Mucosa of descending colon (tissue), 3 donors: ENCODE results near the gene TNNC1. TPM values are rescaled to one million over a fixed set of nuclear protein-coding genes. Genes with fewer than 3 reads are reported as not detected.

Experiments used
- ATAC-seq: fragments of 200-7000 bp; cut with Tn5 transposase; one replicate; pipeline ENCODE4 v1.9.1; 2020; ENCODE audit warnings: mild to moderate bottlenecking, moderate library complexity
- DNase-seq, 3 donors: peaks; one replicate each; pipeline ENCODE4 v3.0.0-alpha.2; 2020
- H3K36me3 ChIP-seq: fragments of 200-600 bp; one replicate; pipeline ENCODE4 v1.8.0; 2021; ENCODE audit warnings: low read depth, mild to moderate bottlenecking
- H3K4me1 ChIP-seq: fragments of 200-600 bp; one replicate; pipeline ENCODE4 v1.8.0; 2021; ENCODE audit warnings: low read depth, mild to moderate bottlenecking
- H3K4me3 ChIP-seq: fragments of 200-600 bp; one replicate; pipeline ENCODE4 v1.8.0; 2021; ENCODE audit warnings: mild to moderate bottlenecking
- H3K9me3 ChIP-seq: fragments of 200-600 bp; one replicate; pipeline ENCODE4 v1.8.0; 2021; ENCODE audit warnings: mild to moderate bottlenecking
- CTCF ChIP-seq: fragments of 200-600 bp; IDR thresholded peaks from one replicate; pipeline ENCODE4 v1.8.0; 2022; ENCODE audit warnings: antibody characterized with exemption, mild to moderate bottlenecking
- intact Hi-C, 2 donors: fragments of 100-400 bp; cut with DNase I in 1 of 2; cut with micrococcal nuclease in 1 of 2; formaldehyde crosslinking; loops; one replicate each; pipeline versions ENCODE4 v1.11.0 to v1.11.1; 2022; cut with DNase I, micrococcal nuclease
- total RNA-seq, 3 donors: library from RNA; stranded (reverse); fragmentation: NEBNext Ultra II Directional in 2 of 3; extraction: Animal tissue kit (Norgen Biotek cat#: 25700) in 2 of 3; gene quantifications; one replicate each; pipeline versions ENCODE4 v1.2.1 to v1.2.4, GENCODE V29; 2021 to 2023
- donor health status: DM: no; HTN: no; CAD: no; lungs with moderate emphysema.
- donor health status: DM: no; HTN: no; CAD: no.
- donor health status: DM: no; HTN: yes; CAD: no.

The TNNC1 gene
- total RNA-seq, 3 donors from 2014 or later = 0.60 to 6.3 (median 2.5) TPM

- DNase-seq = no peak
- no peak for ATAC-seq
- intact Hi-C loops = no loop called here
- H3K4me3 ChIP-seq = no peak overlapping the region
- no peaks in the 10 kb centered on the region for H3K9me3 ChIP-seq
- no peaks in the 10 kb centered on the region for H3K36me3 ChIP-seq
- H3K4me1 ChIP-seq = peaks cover 11% of the 10 kb centered on the region
- no peak for TF ChIP-seq CTCF
Observed at GRCh38 chr3:52452570-52453221, 1.1 kb downstream of the TNNC1 start.

- DNase-seq (no peak), ATAC-seq (no peak)
- H3K36me3 ChIP-seq = no peaks in the 10 kb centered on the region
- H3K4me1 ChIP-seq = peaks cover 11% of the 10 kb centered on the region
- intact Hi-C loops = no loop called here
- TF ChIP-seq CTCF = no peak
- no peak overlapping the region for H3K4me3 ChIP-seq
- no peaks in the 10 kb centered on the region for H3K9me3 ChIP-seq
Observed at GRCh38 chr3:52452126-52452525, 1.7 kb downstream of the TNNC1 start.

- intact Hi-C loops = no loop called here
- ATAC-seq (no peak), DNase-seq (no peak)
- no peaks in the 10 kb centered on the region for H3K36me3 ChIP-seq
- no peak overlapping the region for H3K4me3 ChIP-seq
- H3K9me3 ChIP-seq = no peaks in the 10 kb centered on the region
- H3K4me1 ChIP-seq = peaks cover 11% of the 10 kb centered on the region
- TF ChIP-seq CTCF = no peak
Observed at GRCh38 chr3:52451237-52452083, 2.4 kb downstream of the TNNC1 start.

GRCh38 chr3:52450489-52451236 lies 3.2 kb downstream of the TNNC1 start:
- no peak for TF ChIP-seq CTCF
- intact Hi-C loops = no loop called here
- no peaks in the 10 kb centered on the region for H3K9me3 ChIP-seq
- ATAC-seq (no peak), DNase-seq (no peak)
- H3K36me3 ChIP-seq = no peaks in the 10 kb centered on the region
- no peak overlapping the region for H3K4me3 ChIP-seq
- peaks cover 7% of the 10 kb centered on the region for H3K4me1 ChIP-seq

GRCh38 chr3:52447512-52448355 lies 6.1 kb downstream of the TNNC1 start:
- ATAC-seq = no peak
- no peak overlapping the region for H3K4me3 ChIP-seq
- no peaks in the 10 kb centered on the region for H3K36me3 ChIP-seq
- intact Hi-C loops = no loop called here
- peaks cover 5% of the 10 kb centered on the region for H3K4me1 ChIP-seq
- no peak for DNase-seq
- no peak for TF ChIP-seq CTCF
- no peaks in the 10 kb centered on the region for H3K9me3 ChIP-seq
